GM12891 (cell line): ENCODE measurements around the gene TMEM8B.
A peak's percentile ranks its signal among the peaks of the same experiment; 100 is the strongest.

ENCODE experiments used
- DNase-seq: peaks from one replicate; pipeline ENCODE4 v3.0.0; 2011; ENCODE audit warnings: low spot score; ENCODE audit not compliant: insufficient read length
- FAIRE-seq: peaks from 2 replicates; lab custom pipeline; 2011; peaks lifted over from hg19 to GRCh38; lab: Jason Lieb, UNC
- PAX5 ChIP-seq: IDR thresholded peaks from 2 replicates; pipeline ENCODE4 v1.6.1; 2011; ENCODE audit warnings: low read length, moderate library complexity, mild to moderate bottlenecking; ENCODE audit not compliant: insufficient read depth, severe bottlenecking
- POLR2A ChIP-seq: IDR thresholded peaks from 2 replicates; pipeline ENCODE4 v1.6.1; 2011; ENCODE audit warnings: low read depth, low read length, control low read depth
- POLR2AphosphoS5 ChIP-seq: IDR thresholded peaks from 2 replicates; pipeline ENCODE4 v1.6.1; 2011; ENCODE audit warnings: low read depth, low read length, control low read depth
- POU2F2 ChIP-seq: IDR thresholded peaks from 2 replicates; pipeline ENCODE4 v1.6.1; 2011; ENCODE audit warnings: low read depth, mild to moderate bottlenecking, control low read depth, low read length, moderate library complexity
- SPI1 ChIP-seq: IDR thresholded peaks from 2 replicates; pipeline ENCODE4 v1.6.1; 2011; ENCODE audit warnings: low read depth, low read length, control low read depth
- TAF1 ChIP-seq: IDR thresholded peaks from 2 replicates; pipeline ENCODE4 v1.6.1; 2011; ENCODE audit warnings: low read depth, low read length, control low read depth

The TMEM8B gene

DNA sequence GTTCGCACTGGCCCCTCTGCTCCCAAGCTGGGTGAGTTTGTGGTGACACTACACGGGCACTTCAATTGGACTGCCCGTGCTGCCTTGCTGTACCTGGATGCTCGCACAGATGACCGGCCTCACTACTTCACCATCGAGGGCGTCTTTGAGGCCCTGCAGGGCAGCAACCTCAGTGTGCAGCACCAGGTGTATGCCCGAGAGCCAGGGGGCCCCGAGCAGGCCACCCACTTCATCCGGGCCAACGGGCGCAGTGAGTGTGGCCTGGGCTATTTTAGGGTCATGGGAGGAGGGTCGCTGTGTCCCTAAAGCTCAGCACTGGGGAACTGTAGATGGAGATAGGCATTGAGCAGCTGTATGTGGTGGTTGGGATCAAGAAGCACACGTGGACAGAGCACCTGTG, 36.2 kb upstream of the TMEM8B start:
- FAIRE-seq (no peak), DNase-seq (no peak)
- no peak for TF ChIP-seq SPI1
- no peak for TF ChIP-seq TAF1

DNA sequence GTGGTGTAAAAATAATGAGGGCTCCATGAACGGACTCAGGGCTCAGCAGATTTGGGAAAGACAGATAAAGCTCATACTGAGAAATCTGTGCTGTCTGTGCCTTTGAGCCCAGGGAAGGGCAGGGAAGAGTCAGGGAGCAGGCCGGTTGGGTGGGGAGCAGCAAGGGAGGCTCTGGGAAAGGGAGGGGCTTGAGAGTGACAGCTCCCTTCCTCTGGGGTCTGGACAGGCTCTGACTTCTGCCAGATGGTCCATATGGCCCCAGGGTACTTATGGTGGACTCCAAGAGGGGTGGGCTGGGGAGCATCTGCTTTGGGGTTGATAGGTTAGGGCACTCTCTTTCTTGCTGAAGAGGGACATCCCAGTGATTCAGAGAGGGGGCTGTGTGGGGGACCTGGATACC, 35.6 kb upstream of the TMEM8B start:
- TF ChIP-seq POU2F2, result no peak
- TF ChIP-seq SPI1, result no peak
- TF ChIP-seq TAF1, result no peak
- TF ChIP-seq POLR2AphosphoS5, result no peak
- TF ChIP-seq PAX5, result no peak
- no peak for TF ChIP-seq POLR2A
- FAIRE-seq, result no peak
- DNase-seq, result no peak

DNA sequence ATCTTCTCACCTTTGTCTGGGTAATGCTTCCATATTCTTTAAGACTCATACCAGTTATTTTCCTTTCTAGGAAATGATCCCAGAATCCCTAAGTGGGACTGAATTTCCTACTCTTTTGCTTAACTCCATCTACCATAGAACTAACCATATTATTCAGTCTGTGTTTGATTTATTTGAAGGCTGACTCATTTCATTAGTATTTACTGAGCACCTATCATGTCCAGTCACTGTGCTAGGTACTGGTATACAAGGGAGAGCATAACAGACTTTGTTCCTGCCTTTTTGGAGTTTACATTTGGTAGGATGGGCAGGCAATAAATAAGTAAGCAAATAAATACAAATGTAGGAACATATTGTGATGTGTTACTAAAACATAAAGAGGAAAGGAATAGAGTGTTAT, 33.3 kb upstream of the TMEM8B start:
- DNase-seq (no peak), FAIRE-seq (no peak)
- TF ChIP-seq PAX5 (no peak), SPI1 (no peak), POLR2A (no peak), POU2F2 (no peak), POLR2AphosphoS5 (no peak), TAF1 (no peak)

DNA sequence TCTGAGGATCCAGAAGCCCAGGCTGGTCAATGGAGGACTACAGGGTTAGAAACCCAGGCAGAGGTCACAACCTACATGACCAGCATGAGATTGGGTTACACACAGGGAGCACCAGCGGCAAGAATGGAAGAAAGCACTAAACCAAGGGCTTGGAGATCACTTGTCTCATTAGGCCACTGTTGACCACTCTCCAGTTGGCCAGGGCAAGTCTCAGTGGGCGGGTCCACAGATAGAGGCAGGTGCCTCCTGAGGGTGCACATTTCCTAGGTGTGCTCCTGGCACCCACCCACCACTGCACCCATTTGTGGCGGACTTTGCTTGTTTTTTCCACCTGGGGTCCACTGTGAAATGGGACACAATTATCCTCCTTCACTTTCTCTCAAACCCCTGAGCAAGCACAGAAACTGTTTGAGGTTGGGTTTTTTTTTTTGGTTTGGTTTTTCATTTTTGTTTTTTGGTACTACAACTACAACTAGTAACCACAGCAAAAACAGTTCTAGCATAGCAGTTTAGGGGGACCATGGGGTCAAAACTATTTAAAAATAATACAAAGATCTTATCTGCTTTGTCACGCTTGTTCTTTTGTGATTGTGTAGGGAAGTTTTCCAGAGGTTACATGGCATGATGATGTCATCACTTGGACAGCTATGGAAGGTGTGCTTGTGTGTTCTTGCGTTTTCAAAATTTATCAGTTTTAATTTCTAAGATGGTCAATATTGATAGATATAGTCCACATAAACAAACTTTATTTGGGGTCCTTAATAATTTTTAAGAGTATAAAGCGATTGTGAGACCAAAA, 31.5 kb upstream of the TMEM8B start:
- FAIRE-seq (no peak), DNase-seq (no peak)
- TF ChIP-seq POLR2AphosphoS5, result no peak
- TF ChIP-seq PAX5, result no peak
- TF ChIP-seq POLR2A, result no peak
- no peak for TF ChIP-seq POU2F2
- TF ChIP-seq TAF1, result no peak
- TF ChIP-seq SPI1, result no peak

DNA sequence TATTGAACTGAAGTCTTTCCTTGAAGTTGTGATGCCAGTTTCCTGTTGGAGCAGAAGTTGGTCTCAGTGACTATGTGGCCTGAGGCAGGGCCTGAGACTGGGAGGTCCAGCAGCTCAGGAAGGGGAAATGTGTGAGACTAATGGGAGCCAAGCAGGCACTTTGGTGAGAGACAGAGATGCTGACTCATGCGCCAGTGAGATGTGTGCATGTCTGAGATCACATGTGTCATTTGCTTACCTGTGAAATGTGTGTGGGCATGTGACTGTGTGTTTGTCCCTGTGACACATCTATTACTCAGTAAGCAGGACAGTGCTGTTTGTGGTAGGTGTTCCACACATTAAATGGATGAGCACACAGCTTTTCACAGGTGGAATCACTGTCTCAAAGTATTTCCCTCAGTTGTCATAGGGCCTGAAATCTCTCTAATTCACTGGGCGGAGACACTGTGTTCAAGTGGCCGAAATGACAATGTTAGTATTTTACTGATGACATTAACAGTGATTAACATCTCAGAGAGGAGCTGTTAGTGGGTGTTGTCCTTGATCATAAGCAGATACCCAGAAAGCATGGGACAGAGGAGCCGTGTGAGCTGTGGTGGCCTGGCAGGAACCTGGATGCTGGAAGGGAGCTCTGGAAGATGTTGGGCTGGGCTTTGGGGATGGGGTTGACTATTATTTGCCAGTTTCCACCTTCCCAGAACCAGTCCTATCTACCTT, 30.2 kb upstream of the TMEM8B start:
- FAIRE-seq (peak; percentile 78), DNase-seq (no peak)
- TF ChIP-seq SPI1 (no peak), PAX5 (no peak), TAF1 (no peak), POLR2AphosphoS5 (no peak), POU2F2 (no peak), POLR2A (no peak)

DNA sequence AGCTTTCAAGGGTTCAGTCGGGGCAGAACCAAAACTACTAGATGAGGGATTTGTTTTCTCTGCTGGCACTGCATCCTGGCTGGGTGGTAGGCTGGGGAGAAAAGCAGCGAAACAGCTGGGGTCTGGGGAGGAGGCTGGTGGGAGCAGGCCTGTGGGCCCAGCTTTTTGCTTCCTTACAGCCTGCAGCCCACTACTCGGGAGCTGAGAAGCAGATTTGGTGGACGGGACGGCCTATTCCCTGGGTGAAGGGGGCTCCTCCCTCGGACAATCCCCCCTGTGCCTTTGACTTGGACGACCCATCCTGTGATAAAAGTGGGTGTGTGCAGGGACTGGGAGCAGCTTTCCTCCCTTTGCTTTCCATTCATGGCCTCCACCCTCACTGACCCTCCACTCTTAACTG, 28.5 kb upstream of the TMEM8B start:
- no peak for DNase-seq
- FAIRE-seq, result no peak
- TF ChIP-seq POU2F2 (no peak), PAX5 (no peak)

DNA sequence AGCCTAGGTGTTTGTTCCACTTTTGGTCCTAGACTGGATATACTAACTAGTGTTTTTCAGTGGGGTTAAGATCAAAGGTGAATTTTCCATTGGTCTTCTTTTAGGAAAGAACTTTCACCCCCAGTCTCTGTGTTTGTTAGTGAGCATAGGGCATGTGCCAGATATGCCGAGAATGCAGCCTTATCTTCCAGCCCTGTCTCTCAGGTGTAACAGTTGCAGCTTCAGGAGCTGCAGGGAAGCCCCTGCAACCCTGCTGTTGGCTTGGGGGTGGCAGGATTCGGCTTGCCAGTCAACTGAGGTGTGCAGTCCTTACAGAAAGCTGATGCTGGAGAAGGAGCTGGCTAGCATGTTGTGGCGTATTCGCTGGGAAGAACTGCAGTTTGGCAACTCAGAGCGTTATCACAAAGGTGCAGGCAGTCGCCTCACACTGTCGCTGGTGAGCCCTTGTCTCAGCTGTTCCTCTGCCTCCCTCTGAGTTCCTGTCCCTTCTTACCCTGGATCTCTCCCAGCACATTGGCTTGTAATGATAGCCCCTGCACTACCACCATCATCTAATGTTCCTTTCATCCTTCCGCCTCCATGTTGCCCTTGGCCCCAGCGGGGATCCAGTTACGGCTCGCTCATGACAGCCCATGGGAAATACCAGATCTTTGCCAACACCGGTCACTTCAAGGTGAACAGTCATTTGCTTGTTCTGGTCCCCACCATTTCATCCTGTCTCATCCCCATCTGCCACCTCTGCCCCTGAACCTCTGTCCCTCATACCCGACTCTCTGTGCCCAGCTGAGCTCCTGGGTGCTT, 27.5 kb upstream of the TMEM8B start:
- no peak for FAIRE-seq
- no peak for TF ChIP-seq POLR2AphosphoS5
- TF ChIP-seq POU2F2, result no peak
- TF ChIP-seq POLR2A, result no peak
- TF ChIP-seq PAX5, result no peak
- no peak for TF ChIP-seq SPI1
- no peak for TF ChIP-seq TAF1
- DNase-seq, result no peak

DNA sequence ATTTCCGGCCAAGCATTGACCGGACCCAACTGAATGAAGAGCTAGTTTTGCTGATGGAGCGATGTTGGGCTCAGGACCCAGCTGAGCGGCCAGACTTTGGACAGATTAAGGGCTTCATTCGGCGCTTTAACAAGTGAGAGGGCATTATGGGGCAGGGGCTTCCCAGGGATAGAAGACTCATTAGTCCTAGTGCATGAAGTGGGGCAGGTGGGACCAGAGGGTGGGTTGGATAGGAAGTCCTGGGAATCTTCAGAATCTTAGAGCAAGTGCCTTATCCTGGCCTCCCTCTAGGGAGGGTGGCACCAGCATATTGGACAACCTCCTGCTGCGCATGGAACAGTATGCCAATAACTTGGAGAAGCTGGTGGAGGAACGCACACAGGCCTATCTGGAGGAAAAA, 22.9 kb upstream of the TMEM8B start:
- TF ChIP-seq TAF1 (no peak), POU2F2 (no peak), POLR2A (no peak), POLR2AphosphoS5 (no peak), PAX5 (no peak), SPI1 (no peak)
- FAIRE-seq, result no peak
- DNase-seq, result no peak

DNA sequence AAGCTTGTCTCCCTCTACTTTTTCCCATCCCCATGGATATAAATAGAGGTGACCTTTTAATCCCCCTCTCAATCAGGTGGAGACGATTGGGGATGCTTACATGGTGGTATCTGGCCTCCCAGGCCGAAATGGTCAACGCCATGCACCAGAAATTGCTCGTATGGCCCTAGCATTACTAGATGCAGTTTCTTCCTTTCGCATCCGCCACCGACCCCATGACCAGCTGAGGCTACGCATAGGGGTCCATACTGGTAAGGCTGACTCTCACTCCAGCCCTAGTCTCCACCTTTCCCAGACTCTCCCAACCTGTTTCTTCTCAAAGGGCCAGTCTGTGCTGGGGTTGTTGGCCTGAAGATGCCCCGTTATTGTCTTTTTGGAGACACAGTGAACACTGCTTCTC, 20.6 kb upstream of the TMEM8B start:
- no peak for FAIRE-seq

More for the DNA sequence above, 20.6 kb upstream of the TMEM8B start:
- DNase-seq, result no peak
- TF ChIP-seq POLR2A, result no peak
- TF ChIP-seq PAX5, result no peak
- TF ChIP-seq SPI1, result no peak
- no peak for TF ChIP-seq POU2F2
- TF ChIP-seq TAF1, result no peak
- no peak for TF ChIP-seq POLR2AphosphoS5
